ENCODE results near the gene CRB3.

DNA sequence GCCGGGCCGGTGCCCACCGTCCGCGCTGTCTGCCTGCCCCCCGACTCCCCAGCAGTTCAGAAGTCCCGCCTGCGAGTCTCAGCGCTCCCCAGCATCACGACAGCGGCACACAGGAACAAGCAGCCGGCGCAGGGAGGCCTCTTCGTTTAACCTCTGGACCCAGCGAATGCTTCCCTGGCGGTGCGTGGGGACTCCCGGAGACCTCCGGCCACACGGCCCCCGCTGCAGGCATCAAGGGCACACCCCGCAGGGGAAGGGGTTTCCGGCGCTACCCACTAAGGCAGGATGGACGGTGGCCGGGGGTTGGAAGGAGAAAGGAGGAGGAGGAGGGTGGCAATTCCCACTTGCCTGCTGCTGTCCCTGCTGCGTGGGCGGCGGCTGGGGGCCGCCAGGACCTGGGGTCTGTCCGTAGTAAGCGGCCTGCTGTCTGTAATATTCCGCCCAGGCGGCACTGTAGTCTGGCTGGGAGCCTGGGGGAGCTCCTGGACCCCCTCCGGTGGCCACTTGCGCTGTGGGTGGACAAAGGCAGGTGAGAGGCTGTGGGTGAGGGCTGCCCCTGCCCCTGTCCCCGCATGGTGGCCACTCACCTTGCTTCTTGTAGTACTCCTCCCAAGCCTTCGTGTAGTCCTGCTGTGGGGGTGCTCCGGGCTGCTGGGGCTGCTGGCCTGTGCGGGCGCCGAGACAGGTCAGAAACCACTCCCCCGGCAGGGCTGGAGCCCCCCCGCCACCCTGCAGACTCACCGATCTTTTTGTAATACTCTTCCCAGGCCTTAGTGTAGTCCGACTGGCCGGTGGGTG lies 49.1 kb upstream of the CRB3 start:
- TF ChIP-seq EP300 (IDR thresholded peaks at IDR 0.05; ENCODE audit: low read depth), result no peak
- TF ChIP-seq, protein P1, sequence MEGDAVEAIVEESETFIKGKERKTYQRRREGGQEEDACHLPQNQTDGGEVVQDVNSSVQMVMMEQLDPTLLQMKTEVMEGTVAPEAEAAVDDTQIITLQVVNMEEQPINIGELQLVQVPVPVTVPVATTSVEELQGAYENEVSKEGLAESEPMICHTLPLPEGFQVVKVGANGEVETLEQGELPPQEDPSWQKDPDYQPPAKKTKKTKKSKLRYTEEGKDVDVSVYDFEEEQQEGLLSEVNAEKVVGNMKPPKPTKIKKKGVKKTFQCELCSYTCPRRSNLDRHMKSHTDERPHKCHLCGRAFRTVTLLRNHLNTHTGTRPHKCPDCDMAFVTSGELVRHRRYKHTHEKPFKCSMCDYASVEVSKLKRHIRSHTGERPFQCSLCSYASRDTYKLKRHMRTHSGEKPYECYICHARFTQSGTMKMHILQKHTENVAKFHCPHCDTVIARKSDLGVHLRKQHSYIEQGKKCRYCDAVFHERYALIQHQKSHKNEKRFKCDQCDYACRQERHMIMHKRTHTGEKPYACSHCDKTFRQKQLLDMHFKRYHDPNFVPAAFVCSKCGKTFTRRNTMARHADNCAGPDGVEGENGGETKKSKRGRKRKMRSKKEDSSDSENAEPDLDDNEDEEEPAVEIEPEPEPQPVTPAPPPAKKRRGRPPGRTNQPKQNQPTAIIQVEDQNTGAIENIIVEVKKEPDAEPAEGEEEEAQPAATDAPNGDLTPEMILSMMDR (IDR thresholded peaks at IDR 0.05), result no peak
- no peak for TF ChIP-seq POLR2A (IDR thresholded peaks at IDR 0.05)
- no peak for TF ChIP-seq POLR2AphosphoS5 (IDR thresholded peaks at IDR 0.05)
